ENCODE measurements around the gene GALK1. TPM values are rescaled to one million over a fixed set of nuclear protein-coding genes. Genes with fewer than 3 reads are reported as not detected.
A peak's percentile ranks its signal among the peaks of the same experiment; 100 is the strongest.

The GALK1 gene
- total and polyA plus RNA-seq, 3 experiments from 2014 or later, result 19.7 to 39.7 (median 33.2) TPM

- no peaks in the 10 kb centered on the region for H3K36me3 Mint-ChIP-seq
- H3K4me3 Mint-ChIP-seq, result no peak overlapping the region
- Histone ChIP-seq H3K27me3 (ENCODE audit: insufficient read depth, low read length, poor library complexity, severe bottlenecking) (no peaks in the 10 kb centered on the region), H3K9me3 (ENCODE audit: low read length) (no peaks in the 10 kb centered on the region), H3K4me3 (ENCODE audit: low read length) (no peak overlapping the region), H3K36me3 (ENCODE audit: insufficient read depth, low read length) (no peaks in the 10 kb centered on the region), H3K4me1 (ENCODE audit: insufficient read depth, low read length) (no peaks in the 10 kb centered on the region), H3K27ac (ENCODE audit: low read depth, low read length) (no peak overlapping the region)
- no peak for DNase-seq
- H3K9me3 Mint-ChIP-seq, result no peaks in the 10 kb centered on the region
- H3K27me3 Mint-ChIP-seq, result no peaks in the 10 kb centered on the region
- peaks cover 4 to 8% (median 4%) of the 10 kb centered on the region in 3 donors for H3K4me1 Mint-ChIP-seq
- CTCF ChIA-PET, result interaction anchor here (0.9 to 1.4 kb wide), 3 partner anchors 16 to 19 kb away, joined by 3 to 4 read pairs (median 4); no protein-coding TSS in a partner anchor
- H3K27ac Mint-ChIP-seq, result peak overlapping the region in 1 of 8 donors; percentile 82
- POLR2A ChIA-PET, result no interaction called here
Measured at GRCh38 chr17:75731086-75731715, 33.8 kb downstream of the GALK1 start.

- Mint-ChIP-seq H3K36me3 (no peaks in the 10 kb centered on the region), H3K27me3 (no peaks in the 10 kb centered on the region), H3K4me3 (no peak overlapping the region), H3K4me1 (peaks cover 0 to 8% (median 4%) of the 10 kb centered on the region in 3 donors), H3K27ac (no peak overlapping the region), H3K9me3 (no peaks in the 10 kb centered on the region)
- Histone ChIP-seq H3K36me3 (ENCODE audit: insufficient read depth, low read length) (no peaks in the 10 kb centered on the region), H3K4me1 (ENCODE audit: insufficient read depth, low read length) (no peaks in the 10 kb centered on the region), H3K27me3 (ENCODE audit: insufficient read depth, low read length, poor library complexity, severe bottlenecking) (no peaks in the 10 kb centered on the region), H3K4me3 (ENCODE audit: low read length) (no peak overlapping the region), H3K9me3 (ENCODE audit: low read length) (no peaks in the 10 kb centered on the region), H3K27ac (ENCODE audit: low read depth, low read length) (no peak overlapping the region)
- DNase-seq, result no peak
- POLR2A ChIA-PET, result no interaction called here
- CTCF ChIA-PET, result interaction anchor here (0.8 to 1.4 kb wide), 4 partner anchors 18 to 97 kb away, joined by 3 to 6 read pairs (median 4); partner anchors contain the start of gene SMIM5
Measured at GRCh38 chr17:75730065-75730464, 34.9 kb downstream of the GALK1 start.

- Mint-ChIP-seq H3K36me3 (no peaks in the 10 kb centered on the region), H3K27ac (no peak overlapping the region)
- CTCF ChIA-PET, result interaction anchor here (0.8 to 1.3 kb wide), 2 partner anchors 24 to 96 kb away, joined by 3 to 6 read pairs; partner anchors contain the start of gene SMIM5
Measured at GRCh38 chr17:75729351-75729750, 35.6 kb downstream of the GALK1 start.

GRCh38 chr17:75727391-75727790 lies 37.6 kb downstream of the GALK1 start:
- no peak overlapping the region for H3K4me3 ChIP-seq (ENCODE audit: low read length)
- CTCF ChIA-PET, result interaction anchor here (1.7 kb wide), 1 partner anchor 21 kb away, joined by 4 read pairs; no protein-coding TSS in a partner anchor

More at GRCh38 chr17:75729351-75729750, 35.6 kb downstream of the GALK1 start:
- Histone ChIP-seq H3K4me3 (ENCODE audit: low read length) (no peak overlapping the region), H3K27ac (ENCODE audit: low read depth, low read length) (no peak overlapping the region), H3K27me3 (ENCODE audit: insufficient read depth, low read length, poor library complexity, severe bottlenecking) (no peaks in the 10 kb centered on the region), H3K36me3 (ENCODE audit: insufficient read depth, low read length) (no peaks in the 10 kb centered on the region), H3K9me3 (ENCODE audit: low read length) (no peaks in the 10 kb centered on the region), H3K4me1 (ENCODE audit: insufficient read depth, low read length) (no peaks in the 10 kb centered on the region)
- POLR2A ChIA-PET, result no interaction called here
- no peaks in the 10 kb centered on the region for H3K9me3 Mint-ChIP-seq
- no peak for DNase-seq
- H3K27me3 Mint-ChIP-seq, result no peaks in the 10 kb centered on the region
- H3K4me3 Mint-ChIP-seq, result peak overlapping the region in 1 of 7 donors; percentile 3
- H3K4me1 Mint-ChIP-seq, result peaks cover 0 to 2% (median under 1%) of the 10 kb centered on the region in 3 donors

GRCh38 chr17:75725504-75725903 lies 39.5 kb downstream of the GALK1 start:
- no peaks in the 10 kb centered on the region for H3K27me3 Mint-ChIP-seq
- no peak overlapping the region for H3K27ac ChIP-seq (ENCODE audit: low read depth, low read length)
- peaks cover 2 to 3% (median 3%) of the 10 kb centered on the region in 3 donors for H3K4me1 Mint-ChIP-seq
- no peaks in the 10 kb centered on the region for H3K9me3 Mint-ChIP-seq
- no peak overlapping the region for H3K4me3 ChIP-seq (ENCODE audit: low read length)
- no peaks in the 10 kb centered on the region for H3K36me3 ChIP-seq (ENCODE audit: insufficient read depth, low read length)
- no peaks in the 10 kb centered on the region for H3K4me1 ChIP-seq (ENCODE audit: insufficient read depth, low read length)
- no peak for DNase-seq
- ChIA-PET CTCF (interaction anchor here (1.7 kb wide), 1 partner anchor 23 kb away, joined by 4 read pairs; no protein-coding TSS in a partner anchor), POLR2A (no interaction called here)
- no peaks in the 10 kb centered on the region for H3K27me3 ChIP-seq (ENCODE audit: insufficient read depth, low read length, poor library complexity, severe bottlenecking)
- no peaks in the 10 kb centered on the region for H3K9me3 ChIP-seq (ENCODE audit: low read length)
- no peak overlapping the region for H3K27ac Mint-ChIP-seq
- no peaks in the 10 kb centered on the region for H3K36me3 Mint-ChIP-seq
- no peak overlapping the region for H3K4me3 Mint-ChIP-seq

More at GRCh38 chr17:75727391-75727790, 37.6 kb downstream of the GALK1 start:
- H3K9me3 ChIP-seq (ENCODE audit: low read length), result no peaks in the 10 kb centered on the region
- Mint-ChIP-seq H3K27me3 (no peaks in the 10 kb centered on the region), H3K27ac (no peak overlapping the region), H3K4me1 (no peaks in the 10 kb centered on the region), H3K9me3 (no peaks in the 10 kb centered on the region), H3K4me3 (no peak overlapping the region), H3K36me3 (no peaks in the 10 kb centered on the region)
- POLR2A ChIA-PET, result no interaction called here
- no peak overlapping the region for H3K27ac ChIP-seq (ENCODE audit: low read depth, low read length)
- H3K4me1 ChIP-seq (ENCODE audit: insufficient read depth, low read length), result no peaks in the 10 kb centered on the region
- no peaks in the 10 kb centered on the region for H3K36me3 ChIP-seq (ENCODE audit: insufficient read depth, low read length)
- H3K27me3 ChIP-seq (ENCODE audit: insufficient read depth, low read length, poor library complexity, severe bottlenecking), result no peaks in the 10 kb centered on the region
- DNase-seq, result no peak

GRCh38 chr17:75724016-75725003 lies 40.7 kb downstream of the GALK1 start:
- POLR2A ChIA-PET, result no interaction called here
- H3K4me3 ChIP-seq (ENCODE audit: low read length), result no peak overlapping the region
- H3K27ac Mint-ChIP-seq, result no peak overlapping the region

GRCh38 chr17:75723171-75723930 lies 41.6 kb downstream of the GALK1 start:
- Histone ChIP-seq H3K4me1 (ENCODE audit: insufficient read depth, low read length) (no peaks in the 10 kb centered on the region), H3K9me3 (ENCODE audit: low read length) (no peaks in the 10 kb centered on the region), H3K27me3 (ENCODE audit: insufficient read depth, low read length, poor library complexity, severe bottlenecking) (no peaks in the 10 kb centered on the region), H3K4me3 (ENCODE audit: low read length) (no peak overlapping the region), H3K36me3 (ENCODE audit: insufficient read depth, low read length) (no peaks in the 10 kb centered on the region), H3K27ac (ENCODE audit: low read depth, low read length) (no peak overlapping the region)
- POLR2A ChIA-PET, result no interaction called here
- Mint-ChIP-seq H3K27me3 (peaks cover 0 to 4% of the 10 kb centered on the region in 2 donors), H3K4me1 (peaks cover 4 to 5% (median 4%) of the 10 kb centered on the region in 3 donors), H3K36me3 (no peaks in the 10 kb centered on the region), H3K27ac (no peak overlapping the region), H3K4me3 (peak overlapping the region in 1 of 7 donors; percentile 48), H3K9me3 (no peaks in the 10 kb centered on the region)
- DNase-seq, result no peak
- CTCF ChIA-PET, result interaction anchor here (3.5 kb wide), 1 partner anchor 25 kb away, joined by 19 read pairs; no protein-coding TSS in a partner anchor

More at GRCh38 chr17:75724016-75725003, 40.7 kb downstream of the GALK1 start:
- Mint-ChIP-seq H3K27me3 (no peaks in the 10 kb centered on the region), H3K4me1 (peaks cover 4 to 5% (median 4%) of the 10 kb centered on the region in 3 donors), H3K36me3 (no peaks in the 10 kb centered on the region), H3K9me3 (no peaks in the 10 kb centered on the region), H3K4me3 (no peak overlapping the region)
- no peaks in the 10 kb centered on the region for H3K4me1 ChIP-seq (ENCODE audit: insufficient read depth, low read length)
- no peak for DNase-seq
- no peak overlapping the region for H3K27ac ChIP-seq (ENCODE audit: low read depth, low read length)
- no peaks in the 10 kb centered on the region for H3K27me3 ChIP-seq (ENCODE audit: insufficient read depth, low read length, poor library complexity, severe bottlenecking)
- H3K9me3 ChIP-seq (ENCODE audit: low read length), result no peaks in the 10 kb centered on the region
- H3K36me3 ChIP-seq (ENCODE audit: insufficient read depth, low read length), result no peaks in the 10 kb centered on the region
- CTCF ChIA-PET, result no interaction called here

Data from CD8-positive, alpha-beta memory T cell (primary cell).